ENCODE measurements around the gene MMP17.

Gene MMP17

GRCh38 chr12:131828671-131829355 lies 620 bp downstream of the MMP17 start:
- Histone ChIP-seq H3K27ac (replicated peaks) (no peak overlapping the region), H3K27me3 (ENCODE audit: insufficient read depth, poor library complexity, severe bottlenecking) (peaks cover 53% of the 10 kb centered on the region), H3K4me3 (replicated peaks; ENCODE audit: insufficient read depth, low read length) (peak overlapping the region; percentile 71)
- DNase-seq (ENCODE audit: low read depth in 1 of 2, low spot score in 1 of 2): no peak
- TF ChIP-seq SPI1 (IDR thresholded peaks at IDR 0.05; ENCODE audit: borderline replicate concordance, low read depth) (no peak), REST (IDR thresholded peaks at IDR 0.05; ENCODE audit: insufficient replicate concordance, low read depth) (no peak), GABPA (IDR thresholded peaks at IDR 0.05; ENCODE audit: low read depth) (no peak), CTCF (IDR thresholded peaks at IDR 0.05; ENCODE audit: insufficient read depth, low read length) (no peak), POLR2AphosphoS5 (IDR thresholded peaks at IDR 0.05; ENCODE audit: low read depth) (no peak)

- Histone ChIP-seq H3K27me3 (ENCODE audit: insufficient read depth, poor library complexity, severe bottlenecking) (peaks cover 55% of the 10 kb centered on the region), H3K4me3 (replicated peaks; ENCODE audit: insufficient read depth, low read length) (peak overlapping the region; percentile 71), H3K27ac (replicated peaks) (no peak overlapping the region)
- TF ChIP-seq POLR2AphosphoS5 (IDR thresholded peaks at IDR 0.05; ENCODE audit: low read depth) (no peak), REST (IDR thresholded peaks at IDR 0.05; ENCODE audit: insufficient replicate concordance, low read depth) (no peak), SPI1 (IDR thresholded peaks at IDR 0.05; ENCODE audit: borderline replicate concordance, low read depth) (no peak)
- DNase-seq (ENCODE audit: low read depth in 1 of 2, low spot score in 1 of 2): no peak
Measured at GRCh38 chr12:131829356-131829747, 1.2 kb downstream of the MMP17 start.

- H3K27me3 ChIP-seq (ENCODE audit: insufficient read depth, poor library complexity, severe bottlenecking): peaks cover 55% of the 10 kb centered on the region
- H3K27ac ChIP-seq (replicated peaks): no peak overlapping the region
- no peak for DNase-seq (ENCODE audit: low read depth in 1 of 2, low spot score in 1 of 2)
- H3K4me3 ChIP-seq (replicated peaks; ENCODE audit: insufficient read depth, low read length): peak overlapping the region; percentile 71
- no peak for TF ChIP-seq GABPA (IDR thresholded peaks at IDR 0.05; ENCODE audit: low read depth)
- TF ChIP-seq REST (IDR thresholded peaks at IDR 0.05; ENCODE audit: insufficient replicate concordance, low read depth): no peak
- TF ChIP-seq SPI1 (IDR thresholded peaks at IDR 0.05; ENCODE audit: borderline replicate concordance, low read depth): no peak
- no peak for TF ChIP-seq POLR2AphosphoS5 (IDR thresholded peaks at IDR 0.05; ENCODE audit: low read depth)
- TF ChIP-seq CTCF (IDR thresholded peaks at IDR 0.05; ENCODE audit: insufficient read depth, low read length): no peak
Measured at GRCh38 chr12:131829791-131830334, 1.7 kb downstream of the MMP17 start.

All from HL-60 (cell line).